HUES6 (cell line): ENCODE measurements around the gene CARD14.
A peak's percentile ranks its signal among the peaks of the same experiment; 100 is the strongest.

ENCODE experiments used
- H3K27ac ChIP-seq: 2 replicates; pipeline ENCODE4 v1.7.0; 2013; ENCODE audit warnings: low read depth, mild to moderate bottlenecking, low read length, inconsistent platforms
- H3K27me3 ChIP-seq: 2 replicates; pipeline ENCODE4 v1.6.1; 2013; ENCODE audit warnings: low read length; ENCODE audit not compliant: control insufficient read depth, insufficient read depth
- H3K36me3 ChIP-seq: 2 replicates; pipeline ENCODE4 v1.6.1; 2013; ENCODE audit warnings: low read length; ENCODE audit not compliant: control insufficient read depth, insufficient read depth
- H3K4me1 ChIP-seq: 2 replicates; pipeline ENCODE4 v1.6.1; 2013; ENCODE audit warnings: low read length; ENCODE audit not compliant: control insufficient read depth, insufficient read depth
- H3K4me3 ChIP-seq: 2 replicates; pipeline ENCODE4 v1.5.1; 2013; ENCODE audit warnings: low read depth, low read length
- H3K9ac ChIP-seq: one replicate; pipeline ENCODE4 v1.6.1; 2013; ENCODE audit warnings: mild to moderate bottlenecking, low read length
- H3K9me3 ChIP-seq: 2 replicates; pipeline ENCODE4 v1.6.1; 2013; ENCODE audit warnings: low read depth, low read length; ENCODE audit not compliant: control insufficient read depth, insufficient read depth

The CARD14 gene

DNA sequence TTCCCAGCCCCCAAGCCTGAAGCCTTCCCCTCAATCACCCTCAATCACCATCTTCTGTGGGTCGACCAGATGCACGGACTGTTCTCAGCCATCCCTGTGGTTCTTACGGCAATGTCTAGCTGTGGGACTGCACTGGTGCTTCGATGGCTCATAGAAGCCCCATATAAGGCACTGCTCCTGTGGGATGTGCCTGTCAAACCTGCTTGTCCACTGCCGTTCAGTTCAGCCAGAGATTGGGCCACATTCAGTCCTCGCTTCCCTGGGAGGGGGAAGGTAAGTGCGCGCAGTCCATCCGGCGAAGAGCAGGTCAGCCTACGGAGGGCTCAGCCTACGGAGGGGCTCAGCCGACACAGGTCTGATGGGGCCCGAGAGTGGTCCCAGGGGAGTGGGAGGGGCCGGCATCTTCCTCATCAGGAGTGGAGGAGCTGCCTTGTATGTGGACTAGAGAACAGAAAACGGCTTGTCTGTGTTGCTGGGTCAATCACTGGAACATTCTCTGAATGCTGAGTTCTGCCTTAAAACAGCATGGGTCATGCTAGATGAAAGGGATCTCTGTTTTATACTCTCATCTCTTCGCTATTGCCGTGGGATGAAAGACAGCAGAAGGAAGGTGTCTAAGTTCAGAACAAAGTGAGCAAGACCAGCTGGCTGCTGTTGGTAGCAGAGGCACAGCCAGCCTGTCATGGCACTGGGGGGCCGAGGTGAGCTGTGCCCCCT, at the start of gene CARD14:
TSS of gene CARD14 (plus strand) at position 247 of the 717 bp plus-strand sequence. CDS start 11,409 bp downstream, outside the sequence.
- H3K27ac ChIP-seq: no peak within 1 kb of the TSS
- no peak within 1 kb of the TSS for H3K4me3 ChIP-seq
- H3K9ac ChIP-seq: no peak within 1 kb of the TSS
- H3K36me3 ChIP-seq: no peaks in the 10 kb centered on the region
- peaks cover 3% of the 10 kb centered on the region; the same call in 1 of the 2 replicates for H3K4me1 ChIP-seq
- no peaks in the 10 kb centered on the region for H3K9me3 ChIP-seq
- H3K27me3 ChIP-seq: no peaks in the 10 kb centered on the region

DNA sequence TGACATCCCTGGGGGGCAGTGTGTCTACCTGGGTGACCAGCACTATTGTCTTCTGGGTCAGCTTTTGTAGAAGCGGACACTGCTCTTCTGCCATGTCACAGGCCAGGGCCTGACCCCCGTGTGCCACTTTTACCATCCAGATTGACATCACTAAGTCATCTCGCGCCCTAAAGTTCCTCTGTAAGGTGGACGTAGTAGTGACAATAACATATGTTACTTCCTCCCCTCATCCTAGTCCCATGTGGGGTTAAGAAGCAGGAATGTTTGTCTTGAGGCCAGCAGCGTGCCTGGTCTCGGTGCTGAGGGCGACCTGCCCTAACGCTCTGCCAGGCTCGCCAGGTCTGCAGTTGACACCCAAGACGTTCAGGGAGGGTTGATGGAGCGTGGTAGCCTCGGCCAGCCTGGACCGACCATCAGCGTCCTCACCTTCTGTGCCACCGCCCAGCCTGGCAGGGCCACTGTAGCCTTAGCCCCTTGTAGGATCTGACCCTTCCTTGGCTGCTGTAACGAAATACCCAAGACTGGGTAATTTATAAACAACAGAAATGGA, 47.7 kb upstream of the CARD14 start:
- Histone ChIP-seq H3K4me3 (no peak overlapping the region), H3K9ac (no peak overlapping the region), H3K27ac (no peak overlapping the region), H3K9me3 (no peaks in the 10 kb centered on the region), H3K36me3 (peaks cover 12% of the 10 kb centered on the region), H3K4me1 (peaks cover 14% of the 10 kb centered on the region), H3K27me3 (no peaks in the 10 kb centered on the region)

- H3K4me1 ChIP-seq: peaks cover 14% of the 10 kb centered on the region
- H3K9ac ChIP-seq: no peak overlapping the region
- H3K9me3 ChIP-seq: no peaks in the 10 kb centered on the region
- no peaks in the 10 kb centered on the region for H3K27me3 ChIP-seq
- peaks cover 8% of the 10 kb centered on the region for H3K36me3 ChIP-seq
- H3K27ac ChIP-seq: no peak overlapping the region
- no peak overlapping the region for H3K4me3 ChIP-seq
Observed at GRCh38 chr17:80122926-80123505, 46.8 kb upstream of the CARD14 start.

- Histone ChIP-seq H3K9ac (no peak overlapping the region), H3K4me1 (peaks cover 14% of the 10 kb centered on the region), H3K4me3 (no peak overlapping the region), H3K27me3 (no peaks in the 10 kb centered on the region), H3K9me3 (no peaks in the 10 kb centered on the region), H3K36me3 (peaks cover 2% of the 10 kb centered on the region), H3K27ac (0 out of 2 replicates have a peak overlapping the region, but pooled peaks have one; percentile 3)
Observed at GRCh38 chr17:80123791-80124190, 46.0 kb upstream of the CARD14 start.

GRCh38 chr17:80124351-80124981, 45.4 kb upstream of the CARD14 start:
- no peak overlapping the region for H3K27ac ChIP-seq
- no peak overlapping the region for H3K9ac ChIP-seq
- H3K9me3 ChIP-seq: no peaks in the 10 kb centered on the region
- H3K4me3 ChIP-seq: no peak overlapping the region
- H3K27me3 ChIP-seq: no peaks in the 10 kb centered on the region
- no peaks in the 10 kb centered on the region for H3K36me3 ChIP-seq
- H3K4me1 ChIP-seq: peaks cover 14% of the 10 kb centered on the region

- H3K4me3 ChIP-seq: no peak overlapping the region
- no peaks in the 10 kb centered on the region for H3K36me3 ChIP-seq
- no peaks in the 10 kb centered on the region for H3K9me3 ChIP-seq
- H3K27ac ChIP-seq: no peak overlapping the region
- no peaks in the 10 kb centered on the region for H3K27me3 ChIP-seq
- H3K4me1 ChIP-seq: peaks cover 14% of the 10 kb centered on the region
- no peak overlapping the region for H3K9ac ChIP-seq
Observed at GRCh38 chr17:80125656-80126448, 44.0 kb upstream of the CARD14 start.

GRCh38 chr17:80126449-80126715, 43.4 kb upstream of the CARD14 start:
- Histone ChIP-seq H3K27ac (no peak overlapping the region), H3K27me3 (no peaks in the 10 kb centered on the region), H3K9me3 (no peaks in the 10 kb centered on the region), H3K4me3 (no peak overlapping the region), H3K36me3 (no peaks in the 10 kb centered on the region), H3K4me1 (peaks cover 14% of the 10 kb centered on the region), H3K9ac (no peak overlapping the region)

- no peak overlapping the region for H3K4me3 ChIP-seq
- H3K4me1 ChIP-seq: peaks cover 8% of the 10 kb centered on the region
- H3K9me3 ChIP-seq: no peaks in the 10 kb centered on the region
- H3K9ac ChIP-seq: no peak overlapping the region
- no peak overlapping the region for H3K27ac ChIP-seq
- no peaks in the 10 kb centered on the region for H3K27me3 ChIP-seq
- H3K36me3 ChIP-seq: peaks cover 12% of the 10 kb centered on the region
Observed at GRCh38 chr17:80129006-80129565, 40.7 kb upstream of the CARD14 start.

- Histone ChIP-seq H3K27me3 (no peaks in the 10 kb centered on the region), H3K4me3 (no peak overlapping the region), H3K4me1 (no peaks in the 10 kb centered on the region; the same call in 1 of the 2 replicates), H3K36me3 (peaks cover 31% of the 10 kb centered on the region), H3K27ac (no peak overlapping the region), H3K9me3 (no peaks in the 10 kb centered on the region), H3K9ac (no peak overlapping the region)
Observed at GRCh38 chr17:80130992-80131391, 38.8 kb upstream of the CARD14 start.

DNA sequence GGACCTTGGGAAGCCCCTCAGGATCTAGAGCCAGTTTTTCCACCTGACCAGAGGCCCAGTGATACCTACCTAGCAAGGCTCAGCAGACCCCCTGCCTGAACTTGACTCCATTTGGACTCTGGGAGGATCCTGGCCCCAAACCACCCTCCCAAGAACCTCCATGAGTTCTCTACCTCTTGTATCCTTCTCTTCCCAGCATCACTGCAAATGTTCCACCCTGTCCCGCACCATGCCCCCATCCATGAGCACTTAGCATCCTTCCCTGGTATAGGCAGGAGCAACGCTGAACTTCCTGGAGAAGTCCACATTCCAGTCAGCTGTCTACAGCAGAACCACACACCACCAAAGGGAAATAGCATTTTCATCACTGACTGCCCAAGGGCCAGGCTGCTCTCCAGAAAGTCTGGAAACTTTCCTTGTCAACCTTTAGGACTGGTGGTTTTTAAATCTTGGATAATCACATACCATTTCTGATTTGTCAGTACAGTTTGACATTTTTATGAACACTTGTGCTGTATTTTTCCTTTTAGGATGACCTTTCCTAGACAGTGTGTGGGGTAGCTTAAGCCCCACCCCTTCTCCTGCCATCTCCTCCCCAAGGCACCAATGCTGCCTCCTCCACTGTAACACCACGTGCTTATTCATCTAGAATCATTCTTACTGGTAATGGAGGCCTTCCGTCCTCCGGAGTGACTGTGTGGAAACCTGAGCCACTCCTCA, 36.8 kb upstream of the CARD14 start:
- Histone ChIP-seq H3K4me1 (no peaks in the 10 kb centered on the region; the same call in 1 of the 2 replicates), H3K9ac (no peak overlapping the region), H3K4me3 (no peak overlapping the region), H3K27ac (no peak overlapping the region), H3K9me3 (no peaks in the 10 kb centered on the region), H3K36me3 (peaks cover 51% of the 10 kb centered on the region), H3K27me3 (no peaks in the 10 kb centered on the region)
